C4-2B (cell line): ENCODE results near the gene DPCD.

ENCODE experiments used
- ZFX ChIP-seq: fragments of 450-650 bp; IDR thresholded peaks from 2 replicates; pipeline ENCODE4 v1.6.1; 2017
- TF ChIP-seq, protein P1 (sequence below): fragments of 450-650 bp; conservative IDR thresholded peaks from 2 replicates; pipeline ENCODE4 v1.5.1; 2017; ENCODE audit warnings: mild to moderate bottlenecking

DNA sequence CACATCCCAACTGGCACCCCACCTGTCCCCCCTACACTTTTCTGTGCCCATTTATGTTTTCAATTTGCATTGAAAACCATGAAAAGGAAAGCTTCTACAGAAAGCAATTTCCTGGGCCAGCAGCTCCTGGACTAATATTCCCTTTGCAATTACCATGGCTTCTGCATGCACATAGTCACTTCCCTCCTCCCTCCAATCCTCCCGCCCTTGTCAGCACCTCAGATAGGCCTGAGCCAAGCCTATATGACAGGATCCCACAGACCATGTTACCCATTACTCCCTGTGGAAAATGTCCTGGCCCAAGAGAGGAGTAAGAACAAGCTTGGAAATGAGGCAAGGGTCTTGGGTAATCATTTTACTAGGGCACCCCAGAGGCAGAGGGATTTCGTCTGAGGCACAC is 68.8 kb downstream of the DPCD start:
- TF ChIP-seq, protein P1, sequence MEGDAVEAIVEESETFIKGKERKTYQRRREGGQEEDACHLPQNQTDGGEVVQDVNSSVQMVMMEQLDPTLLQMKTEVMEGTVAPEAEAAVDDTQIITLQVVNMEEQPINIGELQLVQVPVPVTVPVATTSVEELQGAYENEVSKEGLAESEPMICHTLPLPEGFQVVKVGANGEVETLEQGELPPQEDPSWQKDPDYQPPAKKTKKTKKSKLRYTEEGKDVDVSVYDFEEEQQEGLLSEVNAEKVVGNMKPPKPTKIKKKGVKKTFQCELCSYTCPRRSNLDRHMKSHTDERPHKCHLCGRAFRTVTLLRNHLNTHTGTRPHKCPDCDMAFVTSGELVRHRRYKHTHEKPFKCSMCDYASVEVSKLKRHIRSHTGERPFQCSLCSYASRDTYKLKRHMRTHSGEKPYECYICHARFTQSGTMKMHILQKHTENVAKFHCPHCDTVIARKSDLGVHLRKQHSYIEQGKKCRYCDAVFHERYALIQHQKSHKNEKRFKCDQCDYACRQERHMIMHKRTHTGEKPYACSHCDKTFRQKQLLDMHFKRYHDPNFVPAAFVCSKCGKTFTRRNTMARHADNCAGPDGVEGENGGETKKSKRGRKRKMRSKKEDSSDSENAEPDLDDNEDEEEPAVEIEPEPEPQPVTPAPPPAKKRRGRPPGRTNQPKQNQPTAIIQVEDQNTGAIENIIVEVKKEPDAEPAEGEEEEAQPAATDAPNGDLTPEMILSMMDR, result no peak
- no peak for TF ChIP-seq ZFX
